Breast epithelium (tissue), 3 donors: ENCODE data around the gene R3HDM4.

Experiments used
- CTCF ChIP-seq, 3 donors: fragments of 450-650 bp; IDR thresholded peaks; one replicate each; pipeline ENCODE4 v1.5.1; 2016 to 2017; ENCODE audit warnings: antibody characterized with exemption in 3 of 3, mild to moderate bottlenecking in 3 of 3, moderate library complexity in 3 of 3
- POLR2A ChIP-seq: fragments of 450-650 bp; IDR thresholded peaks from one replicate; pipeline ENCODE4 v1.6.1; 2016; ENCODE audit warnings: antibody characterized with exemption, mild to moderate bottlenecking, moderate library complexity

- TF ChIP-seq CTCF (IDR thresholded peaks at IDR 0.05) (no peak), POLR2A (no peak)
Measured at GRCh38 chr19:952680-953444, 39.8 kb upstream of the R3HDM4 start.
